NCI-H446 (cell line): ENCODE measurements around the gene GALNT18.

Experiments
- DNase-seq, 2 experiments: peaks; one replicate each; lab custom pipeline; 2025; lab: John Stamatoyannopoulos, UW

GALNT18 gene

GRCh38 chr11:11313426-11313825 lies 308.4 kb downstream of the GALNT18 start:
- DNase-seq = no peak

- DNase-seq = no peak
These were observed 309.1 kb downstream of the GALNT18 start for GRCh38 chr11:11312738-11313137.

GRCh38 chr11:11311169-11311568 lies 310.6 kb downstream of the GALNT18 start:
- DNase-seq = no peak

GRCh38 chr11:11309906-11310305 lies 311.9 kb downstream of the GALNT18 start:
- no peak for DNase-seq

GRCh38 chr11:11308249-11308648 lies 313.6 kb downstream of the GALNT18 start:
- no peak for DNase-seq

- DNase-seq = no peak
These were observed 314.9 kb downstream of the GALNT18 start for GRCh38 chr11:11306855-11307254.

- DNase-seq = no peak
These were observed 317.3 kb downstream of the GALNT18 start for GRCh38 chr11:11304550-11304949.

- no peak for DNase-seq
These were observed 319.2 kb downstream of the GALNT18 start for GRCh38 chr11:11302565-11302964.

- DNase-seq = no peak
These were observed 320.6 kb downstream of the GALNT18 start for GRCh38 chr11:11301212-11301611.

GRCh38 chr11:11297578-11297977 lies 324.2 kb downstream of the GALNT18 start:
- DNase-seq = no peak

- DNase-seq = no peak
These were observed 325.4 kb downstream of the GALNT18 start for GRCh38 chr11:11296434-11296833.

GRCh38 chr11:11294551-11294855 lies 327.3 kb downstream of the GALNT18 start:
- DNase-seq = no peak

GRCh38 chr11:11293798-11294550 lies 327.8 kb downstream of the GALNT18 start:
- no peak for DNase-seq

GRCh38 chr11:11292839-11293238 lies 329.0 kb downstream of the GALNT18 start:
- no peak for DNase-seq

- no peak for DNase-seq
These were observed 330.5 kb downstream of the GALNT18 start for GRCh38 chr11:11291041-11292015.

GRCh38 chr11:11290354-11290753 lies 331.5 kb downstream of the GALNT18 start:
- no peak for DNase-seq

GRCh38 chr11:11289669-11290068 lies 332.1 kb downstream of the GALNT18 start:
- DNase-seq = no peak

- no peak for DNase-seq
These were observed 332.7 kb downstream of the GALNT18 start for GRCh38 chr11:11288972-11289616.

GRCh38 chr11:11284481-11284880 lies 337.3 kb downstream of the GALNT18 start:
- no peak for DNase-seq

- DNase-seq = no peak
These were observed 340.2 kb downstream of the GALNT18 start for GRCh38 chr11:11281626-11282025.

GRCh38 chr11:11280826-11281225 lies 341.0 kb downstream of the GALNT18 start:
- DNase-seq = no peak

- no peak for DNase-seq
These were observed 341.7 kb downstream of the GALNT18 start for GRCh38 chr11:11279956-11280689.
